H1 (cell line): Measurements from ENCODE around the gene SLC4A1. TPM values are rescaled to one million over a fixed set of nuclear protein-coding genes. Genes with fewer than 3 reads are reported as not detected.

Experiments used
- EGR1 ChIP-seq: IDR thresholded peaks from 2 replicates; pipeline ENCODE4 v1.6.1; 2011; ENCODE audit warnings: low read depth, low read length, borderline replicate concordance
- PHF8 ChIP-seq: fragments of 200-600 bp; sonication (generic); conservative IDR thresholded peaks from 2 replicates; pipeline ENCODE4 v1.7.1; 2012; ENCODE audit warnings: low read depth, mild to moderate bottlenecking, inconsistent platforms, low read length, moderate library complexity
- TAF1 ChIP-seq: IDR thresholded peaks from 2 replicates; pipeline ENCODE4 v1.6.1; 2011; ENCODE audit warnings: mild to moderate bottlenecking, low read depth, low read length
- TEAD4 ChIP-seq: IDR thresholded peaks from 2 replicates; pipeline ENCODE4 v1.6.1; 2012; ENCODE audit warnings: low read depth, low read length, inconsistent platforms, mixed read lengths
- polyA plus RNA-seq, 7 experiments: library from polyadenylated mRNA; depleted of rRNA in 3 of 7; stranded (reverse) in 5 of 7; unstranded in 2 of 7; fragments of >200 nt in 5 of 7; fragments of 200-250 nt in 2 of 7; gene quantifications; 1 replicate in 5 of 7; 2 replicates in 1 of 7; 4 replicates in 1 of 7; pipeline versions ENCODE4 v1.2.1 to v1.2.3, GENCODE V29; 2011 to 2013; ENCODE audit warnings: missing spikeins in 2 of 7, mixed read lengths in 2 of 7
- total RNA-seq: library from RNA; stranded (reverse); fragmentation: NEBNext Ultra II Directional; extraction: Animal tissue kit (Norgen Biotek cat#: 25700); gene quantifications from 2 replicates; pipeline ENCODE4 v1.2.1, GENCODE V29; 2021
- TF ChIP-seq, protein P1 (sequence below): IDR thresholded peaks from 2 replicates; pipeline ENCODE4 v1.6.1; 2012; ENCODE audit warnings: inconsistent platforms

Gene SLC4A1
- total and polyA plus RNA-seq, 2 of the 8 experiments (the other 6 are each of a cell fraction or from before 2014, with no cell fraction given), result 0.08 TPM; not detected in 1

- no peak for TF ChIP-seq EGR1
- TF ChIP-seq PHF8, result no peak
- no peak for TF ChIP-seq TAF1
- TF ChIP-seq TEAD4, result no peak
- TF ChIP-seq, protein P1, sequence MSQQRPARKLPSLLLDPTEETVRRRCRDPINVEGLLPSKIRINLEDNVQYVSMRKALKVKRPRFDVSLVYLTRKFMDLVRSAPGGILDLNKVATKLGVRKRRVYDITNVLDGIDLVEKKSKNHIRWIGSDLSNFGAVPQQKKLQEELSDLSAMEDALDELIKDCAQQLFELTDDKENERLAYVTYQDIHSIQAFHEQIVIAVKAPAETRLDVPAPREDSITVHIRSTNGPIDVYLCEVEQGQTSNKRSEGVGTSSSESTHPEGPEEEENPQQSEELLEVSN, result no peak
These were observed 16.1 kb upstream of the SLC4A1 start (continued) for GRCh38 chr17:44284024-44284400.
